ENCODE measurements around the gene DHRS13.

The DHRS13 gene

GRCh38 chr17:28858801-28859355 lies 44.0 kb downstream of the DHRS13 start:
- H3K27ac ChIP-seq: no peak overlapping the region
- TF ChIP-seq CTCF (conservative IDR thresholded peaks at IDR 0.05): no peak

GRCh38 chr17:28857905-28858800 lies 44.7 kb downstream of the DHRS13 start:
- no peak for TF ChIP-seq CTCF (conservative IDR thresholded peaks at IDR 0.05)
- no peak overlapping the region for H3K27ac ChIP-seq

- no peak for TF ChIP-seq CTCF (conservative IDR thresholded peaks at IDR 0.05)
- H3K27ac ChIP-seq: no peak overlapping the region
These were observed 46.8 kb downstream of the DHRS13 start for GRCh38 chr17:28856028-28856574.

- H3K27ac ChIP-seq: peak overlapping the region; percentile 88
- no peak for TF ChIP-seq CTCF (conservative IDR thresholded peaks at IDR 0.05)
These were observed 47.6 kb downstream of the DHRS13 start for GRCh38 chr17:28855336-28855679.

GRCh38 chr17:28854457-28855335 lies 48.2 kb downstream of the DHRS13 start, which contains the start of gene ERAL1:
Gene ERAL1, plus strand, starts transcription at chr17:28855016. Its CDS starts 19 bp downstream, at chr17:28855035.
- H3K27ac ChIP-seq: peak within 1 kb of the TSS; percentile 88
- 0 out of 2 replicates have a peak, but pooled peaks have one; percentile 17 for TF ChIP-seq CTCF (conservative IDR thresholded peaks at IDR 0.05)

GRCh38 chr17:28853295-28853694 lies 49.6 kb downstream of the DHRS13 start:
- TF ChIP-seq CTCF (conservative IDR thresholded peaks at IDR 0.05): no peak
- no peak overlapping the region for H3K27ac ChIP-seq

Data from VCaP (cell line).